HUES64 (cell line): ENCODE measurements around the gene FGD5.

Experiments
- H3K27ac ChIP-seq: 2 replicates; pipeline ENCODE4 v1.7.0; 2013; ENCODE audit warnings: low read depth, low read length, inconsistent platforms
- H3K27me3 ChIP-seq: 2 replicates; pipeline ENCODE4 v1.6.1; 2013; ENCODE audit warnings: mild to moderate bottlenecking, low read length; ENCODE audit not compliant: insufficient read depth
- H3K36me3 ChIP-seq: 2 replicates; pipeline ENCODE4 v1.6.1; 2013; ENCODE audit warnings: mild to moderate bottlenecking, low read length; ENCODE audit not compliant: insufficient read depth
- H3K4me1 ChIP-seq: 2 replicates; pipeline ENCODE4 v1.6.1; 2013; ENCODE audit warnings: mild to moderate bottlenecking, low read length, moderate library complexity; ENCODE audit not compliant: insufficient read depth
- H3K4me3 ChIP-seq: 2 replicates; pipeline ENCODE4 v1.5.1; 2013; ENCODE audit warnings: mild to moderate bottlenecking, low read length, moderate library complexity
- H3K9ac ChIP-seq: 2 replicates; pipeline ENCODE4 v1.6.1; 2013; ENCODE audit warnings: mild to moderate bottlenecking, low read depth, low read length
- H3K9me3 ChIP-seq: 2 replicates; pipeline ENCODE4 v1.6.1; 2013; ENCODE audit warnings: low read depth, low read length; ENCODE audit not compliant: insufficient read depth
- WGBS: fragments of 150-250, 120-280 bp; methylation state at CpG from one replicate; pipeline ENCODE4 v1.1.7; 2013; ENCODE audit warnings: missing lambda C conversion rate; 5-methylcytosine and 5-hydroxymethylcytosine counted together

Gene FGD5

GRCh38 chr3:14834121-14834520, 15.4 kb downstream of the FGD5 start:
- Histone ChIP-seq H3K9ac (no peak overlapping the region), H3K4me1 (peaks cover 23% of the 10 kb centered on the region), H3K27me3 (no peaks in the 10 kb centered on the region), H3K36me3 (no peaks in the 10 kb centered on the region), H3K4me3 (no peak overlapping the region), H3K27ac (no peak overlapping the region), H3K9me3 (no peaks in the 10 kb centered on the region)
- whole genome bisulfite sequencing = 96% methylated on average over 3 of the region's 3 CpGs

GRCh38 chr3:14834807-14835466, 16.2 kb downstream of the FGD5 start:
- H3K4me1 ChIP-seq = peaks cover 19% of the 10 kb centered on the region
- 92% methylated on average over 15 of the region's 15 CpGs for WGBS
- H3K9me3 ChIP-seq = no peaks in the 10 kb centered on the region
- H3K27ac ChIP-seq = no peak overlapping the region
- H3K36me3 ChIP-seq = no peaks in the 10 kb centered on the region
- no peak overlapping the region for H3K9ac ChIP-seq
- no peak overlapping the region for H3K4me3 ChIP-seq
- no peaks in the 10 kb centered on the region for H3K27me3 ChIP-seq

GRCh38 chr3:14836049-14836468, 17.3 kb downstream of the FGD5 start:
- Histone ChIP-seq H3K27me3 (no peaks in the 10 kb centered on the region), H3K36me3 (no peaks in the 10 kb centered on the region), H3K4me3 (no peak overlapping the region), H3K9me3 (no peaks in the 10 kb centered on the region), H3K9ac (no peak overlapping the region), H3K27ac (no peak overlapping the region), H3K4me1 (peaks cover 19% of the 10 kb centered on the region)
- WGBS = 91% methylated on average over 9 of the region's 9 CpGs

- Histone ChIP-seq H3K9ac (no peak overlapping the region), H3K4me3 (no peak overlapping the region), H3K27ac (no peak overlapping the region), H3K27me3 (no peaks in the 10 kb centered on the region), H3K36me3 (no peaks in the 10 kb centered on the region), H3K9me3 (no peaks in the 10 kb centered on the region), H3K4me1 (peaks cover 19% of the 10 kb centered on the region)
- WGBS = 78% methylated on average over 15 of the region's 15 CpGs
Observed at GRCh38 chr3:14837186-14837877, 18.6 kb downstream of the FGD5 start.

GRCh38 chr3:14837878-14838258, 19.1 kb downstream of the FGD5 start:
- Histone ChIP-seq H3K27me3 (no peaks in the 10 kb centered on the region), H3K4me3 (no peak overlapping the region), H3K9me3 (no peaks in the 10 kb centered on the region), H3K36me3 (no peaks in the 10 kb centered on the region), H3K27ac (no peak overlapping the region), H3K4me1 (peaks cover 19% of the 10 kb centered on the region), H3K9ac (no peak overlapping the region)
- 80% methylated on average over 5 of the region's 5 CpGs for WGBS

- no peak overlapping the region for H3K27ac ChIP-seq
- H3K27me3 ChIP-seq = no peaks in the 10 kb centered on the region
- 58% methylated on average over 6 of the region's 7 CpGs for WGBS
- no peak overlapping the region for H3K9ac ChIP-seq
- no peaks in the 10 kb centered on the region for H3K9me3 ChIP-seq
- H3K36me3 ChIP-seq = no peaks in the 10 kb centered on the region
- no peak overlapping the region for H3K4me3 ChIP-seq
- H3K4me1 ChIP-seq = peaks cover 19% of the 10 kb centered on the region
Observed at GRCh38 chr3:14839236-14839635, 20.5 kb downstream of the FGD5 start.

GRCh38 chr3:14841836-14842235, 23.1 kb downstream of the FGD5 start:
- H3K27me3 ChIP-seq = no peaks in the 10 kb centered on the region
- H3K4me1 ChIP-seq = peaks cover 23% of the 10 kb centered on the region
- H3K9me3 ChIP-seq = no peaks in the 10 kb centered on the region
- H3K9ac ChIP-seq = no peak overlapping the region
- 90% methylated on average over 9 of the region's 9 CpGs for WGBS
- no peaks in the 10 kb centered on the region for H3K36me3 ChIP-seq
- no peak overlapping the region for H3K4me3 ChIP-seq
- H3K27ac ChIP-seq = no peak overlapping the region

GRCh38 chr3:14842277-14842676, 23.5 kb downstream of the FGD5 start:
- no peaks in the 10 kb centered on the region for H3K27me3 ChIP-seq
- no peak overlapping the region for H3K9ac ChIP-seq
- peaks cover 24% of the 10 kb centered on the region for H3K4me1 ChIP-seq
- H3K4me3 ChIP-seq = no peak overlapping the region
- no peak overlapping the region for H3K27ac ChIP-seq
- H3K36me3 ChIP-seq = no peaks in the 10 kb centered on the region
- no peaks in the 10 kb centered on the region for H3K9me3 ChIP-seq
- whole genome bisulfite sequencing = 91% methylated on average over 3 of the region's 3 CpGs

GRCh38 chr3:14843321-14843720, 24.6 kb downstream of the FGD5 start:
- no peak overlapping the region for H3K4me3 ChIP-seq
- no peaks in the 10 kb centered on the region for H3K27me3 ChIP-seq
- H3K4me1 ChIP-seq = peaks cover 30% of the 10 kb centered on the region
- 93% methylated on average over 8 of the region's 8 CpGs for whole genome bisulfite sequencing
- H3K9me3 ChIP-seq = no peaks in the 10 kb centered on the region
- no peak overlapping the region for H3K9ac ChIP-seq
- H3K36me3 ChIP-seq = no peaks in the 10 kb centered on the region
- no peak overlapping the region for H3K27ac ChIP-seq

GRCh38 chr3:14844386-14845170, 25.8 kb downstream of the FGD5 start:
- Histone ChIP-seq H3K9ac (no peak overlapping the region), H3K27me3 (no peaks in the 10 kb centered on the region), H3K36me3 (no peaks in the 10 kb centered on the region), H3K4me1 (peaks cover 25% of the 10 kb centered on the region), H3K4me3 (no peak overlapping the region), H3K27ac (no peak overlapping the region), H3K9me3 (no peaks in the 10 kb centered on the region)
- 85% methylated on average over 7 of the region's 7 CpGs for WGBS

- Histone ChIP-seq H3K4me1 (peaks cover 25% of the 10 kb centered on the region), H3K27me3 (no peaks in the 10 kb centered on the region), H3K36me3 (no peaks in the 10 kb centered on the region), H3K9me3 (no peaks in the 10 kb centered on the region), H3K9ac (no peak overlapping the region), H3K4me3 (no peak overlapping the region), H3K27ac (no peak overlapping the region)
- 57% methylated on average over 3 of the region's 3 CpGs for WGBS
Observed at GRCh38 chr3:14845180-14845579, 26.4 kb downstream of the FGD5 start.
